H9 (cell line): ENCODE measurements around the gene GALNT2. TPM values are rescaled to one million over a fixed set of nuclear protein-coding genes. Genes with fewer than 3 reads are reported as not detected.

Source experiments
- DNase-seq: peaks from one replicate; pipeline ENCODE4 v3.0.0-alpha.2; 2017
- H2AFZ ChIP-seq: one replicate; pipeline ENCODE4 v1.6.1; 2013; ENCODE audit warnings: mild to moderate bottlenecking, low read length, control low read depth, moderate library complexity
- H2AK5ac ChIP-seq: 2 replicates; pipeline ENCODE4 v1.6.1; 2013; ENCODE audit warnings: low read length, control low read depth, mixed read lengths; ENCODE audit not compliant: insufficient read length
- H2BK120ac ChIP-seq: one replicate; pipeline ENCODE4 v1.6.1; 2013; ENCODE audit warnings: low read depth, mild to moderate bottlenecking, low read length, control low read depth, inconsistent platforms; ENCODE audit not compliant: poor library complexity, severe bottlenecking
- H2BK12ac ChIP-seq: 2 replicates; pipeline ENCODE4 v1.6.1; 2013; ENCODE audit warnings: low read length, control low read depth, mixed read lengths, low read depth; ENCODE audit not compliant: insufficient read length
- H2BK15ac ChIP-seq: 2 replicates; pipeline ENCODE4 v1.6.1; 2013; ENCODE audit warnings: low read depth, low read length, control low read depth
- H2BK20ac ChIP-seq: one replicate; pipeline ENCODE4 v1.6.1; 2013; ENCODE audit warnings: low read depth, mild to moderate bottlenecking, low read length, control low read depth, inconsistent platforms; ENCODE audit not compliant: poor library complexity, severe bottlenecking
- H2BK5ac ChIP-seq: 2 replicates; pipeline ENCODE4 v1.6.1; 2013; ENCODE audit warnings: low read length, control low read depth, mixed read lengths; ENCODE audit not compliant: insufficient read length
- H3K14ac ChIP-seq: 2 replicates; pipeline ENCODE4 v1.6.1; 2013; ENCODE audit warnings: low read length, control low read depth; ENCODE audit not compliant: insufficient read depth
- H3K18ac ChIP-seq: 2 replicates; pipeline ENCODE4 v1.6.1; 2013; ENCODE audit warnings: low read depth, mild to moderate bottlenecking, mixed read lengths, low read length, control low read depth; ENCODE audit not compliant: insufficient read length
- H3K23ac ChIP-seq: 2 replicates; pipeline ENCODE4 v1.6.1; 2013; ENCODE audit warnings: low read length, control low read depth, mixed read lengths, low read depth; ENCODE audit not compliant: insufficient read length
- H3K23me2 ChIP-seq: 2 replicates; pipeline ENCODE4 v1.6.1; 2013; ENCODE audit warnings: low read depth, mild to moderate bottlenecking, mixed read lengths, low read length, control low read depth; ENCODE audit not compliant: insufficient read length, poor library complexity, severe bottlenecking
- H3K27ac ChIP-seq: 2 replicates; pipeline ENCODE4 v1.5.1; 2013; ENCODE audit warnings: low read length, control low read depth, mixed read lengths, low read depth; ENCODE audit not compliant: insufficient read length
- H3K27me3 ChIP-seq: 2 replicates; pipeline ENCODE4 v1.6.1; 2013; ENCODE audit warnings: low read length, control low read depth, inconsistent platforms; ENCODE audit not compliant: insufficient read depth
- H3K4ac ChIP-seq: 2 replicates; pipeline ENCODE4 v1.6.1; 2013; ENCODE audit warnings: low read depth, mild to moderate bottlenecking, control low read depth, inconsistent platforms, low read length, moderate library complexity
- H3K4me1 ChIP-seq: 2 replicates; pipeline ENCODE4 v1.6.1; 2013; ENCODE audit warnings: low read length, control low read depth, inconsistent platforms; ENCODE audit not compliant: insufficient read depth
- H3K4me2 ChIP-seq: 2 replicates; pipeline ENCODE4 v1.6.1; 2013; ENCODE audit warnings: low read length, control low read depth, mixed read lengths; ENCODE audit not compliant: insufficient read length, insufficient read depth
- H3K56ac ChIP-seq: 2 replicates; pipeline ENCODE4 v1.6.1; 2013; ENCODE audit warnings: low read depth, mild to moderate bottlenecking, mixed read lengths, low read length, control low read depth; ENCODE audit not compliant: insufficient read length
- H3K79me1 ChIP-seq: 2 replicates; pipeline ENCODE4 v1.6.1; 2013; ENCODE audit warnings: low read depth, mild to moderate bottlenecking, moderate library complexity, low read length, control low read depth, inconsistent platforms; ENCODE audit not compliant: insufficient read depth, poor library complexity, severe bottlenecking
- H3K79me2 ChIP-seq: 2 replicates; pipeline ENCODE4 v1.6.1; 2013; ENCODE audit warnings: low read length, control low read depth, inconsistent platforms; ENCODE audit not compliant: insufficient read depth
- H3K9ac ChIP-seq: 2 replicates; pipeline ENCODE4 v1.6.1; 2013; ENCODE audit warnings: low read length, control low read depth, mixed read lengths; ENCODE audit not compliant: insufficient read length; ENCODE audit errors: extremely low read depth
- H3K9me3 ChIP-seq: one replicate; pipeline ENCODE4 v1.6.1; 2013; ENCODE audit warnings: low read depth, low read length, inconsistent platforms; ENCODE audit not compliant: control insufficient read depth
- H3T11ph ChIP-seq: one replicate; pipeline ENCODE4 v1.6.1; 2013; ENCODE audit warnings: mild to moderate bottlenecking, low read length, control low read depth, inconsistent platforms
- H4K20me1 ChIP-seq: one replicate; pipeline ENCODE4 v1.6.1; 2013; ENCODE audit not compliant: control insufficient read depth, insufficient read length, insufficient read depth
- H4K5ac ChIP-seq: 2 replicates; pipeline ENCODE4 v1.6.1; 2013; ENCODE audit warnings: low read depth, mild to moderate bottlenecking, mixed read lengths, low read length, control low read depth; ENCODE audit not compliant: insufficient read length
- H4K8ac ChIP-seq: replicated peaks from 2 replicates; pipeline ENCODE4 v1.6.1; 2013; ENCODE audit warnings: low read length, control low read depth, mixed read lengths, low read depth; ENCODE audit not compliant: insufficient read length
- H4K91ac ChIP-seq: 2 replicates; pipeline ENCODE4 v1.6.1; 2013; ENCODE audit warnings: low read depth, mild to moderate bottlenecking, moderate library complexity, mixed read lengths, low read length, control low read depth; ENCODE audit not compliant: insufficient read length
- H3K27ac Mint-ChIP-seq, 3 experiments: 2 replicates in 2 of 3; 3 replicates in 1 of 3; pipeline ENCODE4 v1.8.0; 2020 to 2021; ENCODE audit warnings: mixed read lengths in 3 of 3, mild to moderate bottlenecking in 1 of 3, moderate library complexity in 1 of 3
- H3K27me3 Mint-ChIP-seq: 2 replicates; pipeline ENCODE4 v1.8.0; 2021; ENCODE audit warnings: low read depth, mild to moderate bottlenecking, moderate library complexity, mixed read lengths
- H3K36me3 Mint-ChIP-seq, 3 experiments: 2 replicates in 2 of 3; 3 replicates in 1 of 3; pipeline ENCODE4 v1.8.0; 2020 to 2021; ENCODE audit warnings: low read depth in 3 of 3, mixed read lengths in 3 of 3; ENCODE audit not compliant: insufficient read depth in 1 of 3
- H3K4me1 Mint-ChIP-seq, 2 experiments: 2 replicates each; pipeline ENCODE4 v1.8.0; 2020; ENCODE audit warnings: mixed read lengths in 2 of 2
- H3K4me3 Mint-ChIP-seq, 2 experiments: 2 replicates in 1 of 2; 3 replicates in 1 of 2; pipeline ENCODE4 v1.8.0; 2020 to 2021; ENCODE audit warnings: mild to moderate bottlenecking in 2 of 2, mixed read lengths in 2 of 2, moderate library complexity in 1 of 2
- H3K9me3 Mint-ChIP-seq, 2 experiments: 2 replicates in 1 of 2; 3 replicates in 1 of 2; pipeline ENCODE4 v1.8.0; 2020; ENCODE audit warnings: mild to moderate bottlenecking in 2 of 2, mixed read lengths in 2 of 2, moderate library complexity in 1 of 2
- CTCF ChIP-seq: fragments of 200-600 bp; sonication (generic); conservative IDR thresholded peaks from 3 replicates; pipeline ENCODE4 v1.8.0; 2021; ENCODE audit warnings: antibody characterized with exemption, mild to moderate bottlenecking
- WGBS: extraction: QIAGEN DNeasy Blood & Tissue Kit; methylation state at CpG from one replicate; pipeline ENCODE4 v1.1.7; 2013; ENCODE audit warnings: missing lambda C conversion rate, low lambda C conversion rate, mixed read lengths; ENCODE audit not compliant: insufficient read length; ENCODE audit errors: extremely low coverage; 5-methylcytosine and 5-hydroxymethylcytosine counted together
- total RNA-seq: library from RNA; stranded (reverse); gene quantifications from 2 replicates; pipeline ENCODE4 v1.2.1, GENCODE V29; 2021

GALNT2 gene
- total RNA-seq, 1 experiment from 2014 or later: 57.6 TPM

GRCh38 chr1:230235876-230236275 lies 168.8 kb downstream of the GALNT2 start:
- Mint-ChIP-seq H3K9me3 (peaks cover 5 to 7% of the 10 kb centered on the region in 2 experiments; a peak in 3 of 5 replicates), H3K27ac (no peak overlapping the region; a peak in 2 of 7 replicates), H3K4me1 (peaks cover 30 to 37% of the 10 kb centered on the region in 2 experiments), H3K36me3 (peaks cover 9 to 14% (median 11%) of the 10 kb centered on the region in 3 experiments; a peak in 6 of 7 replicates), H3K27me3 (no peaks in the 10 kb centered on the region), H3K4me3 (no peak overlapping the region)
- Histone ChIP-seq H3K4me2 (no peak overlapping the region), H2BK120ac (no peak overlapping the region), H3K9me3 (no peaks in the 10 kb centered on the region), H2BK12ac (no peak overlapping the region), H3K79me2 (no peaks in the 10 kb centered on the region), H4K91ac (no peak overlapping the region), H4K20me1 (no peaks in the 10 kb centered on the region), H3K4me1 (peaks cover 2% of the 10 kb centered on the region; the same call in 1 of the 2 replicates), H3K27ac (no peak overlapping the region), H3K27me3 (no peaks in the 10 kb centered on the region; the same call in 1 of the 2 replicates), H2BK20ac (no peak overlapping the region), H3K56ac (no peak overlapping the region), H4K8ac (no peak overlapping the region), H3K79me1 (no peaks in the 10 kb centered on the region), H3K9ac (no peak overlapping the region), H2AFZ (no peak overlapping the region), H2BK5ac (no peak overlapping the region), H3T11ph (no peak overlapping the region), H3K18ac (no peak overlapping the region), H3K23ac (no peak overlapping the region), H3K23me2 (no peaks in the 10 kb centered on the region), H3K4ac (no peak overlapping the region), H2BK15ac (no peak overlapping the region), H3K14ac (no peak overlapping the region), H2AK5ac (no peak overlapping the region), H4K5ac (no peak overlapping the region)
- no peak for DNase-seq
- no CpG with 5 or more reads among the region's 7 CpGs for WGBS
- TF ChIP-seq CTCF: no peak
